Central memory CD8-positive, alpha-beta T cell (primary cell): ENCODE data around the gene ZC2HC1B.
"Not testable (repeated sequence)": the region's sequence is repeated elsewhere in the genome, so short reads cannot be mapped to it uniquely, and the experiment has no call there.

Experiments
- ATAC-seq: fragments of 150-1000 bp; cut with Tn5 transposase; replicated peaks from 2 replicates; pipeline ENCODE4 v1.10.0; 2022; ENCODE audit warnings: mild to moderate bottlenecking, moderate FRiP score, moderate number of reproducible peaks; ENCODE audit not compliant: poor library complexity, severe bottlenecking; ENCODE audit errors: extremely low read depth
- DNase-seq, 2 donors: peaks; one replicate each; pipeline ENCODE4 v3.0.0; 2021; ENCODE audit warnings: low spot score in 2 of 2
- H3K27ac Mint-ChIP-seq: one replicate; pipeline ENCODE4 v1.8.0; 2022; ENCODE audit warnings: low read depth, mild to moderate bottlenecking, moderate library complexity, mixed read lengths
- H3K27me3 Mint-ChIP-seq: one replicate; pipeline ENCODE4 v1.8.0; 2022; ENCODE audit warnings: mixed read lengths
- H3K36me3 Mint-ChIP-seq: one replicate; pipeline ENCODE4 v1.8.0; 2022; ENCODE audit warnings: mild to moderate bottlenecking, moderate library complexity, mixed read lengths; ENCODE audit not compliant: insufficient read depth
- H3K4me1 Mint-ChIP-seq: one replicate; pipeline ENCODE4 v1.8.0; 2022; ENCODE audit warnings: mixed read lengths
- H3K4me3 Mint-ChIP-seq: one replicate; pipeline ENCODE4 v1.8.0; 2022; ENCODE audit warnings: mild to moderate bottlenecking, moderate library complexity, mixed read lengths
- H3K9me3 Mint-ChIP-seq: one replicate; pipeline ENCODE4 v1.8.0; 2022; ENCODE audit warnings: mixed read lengths

The ZC2HC1B gene

DNA sequence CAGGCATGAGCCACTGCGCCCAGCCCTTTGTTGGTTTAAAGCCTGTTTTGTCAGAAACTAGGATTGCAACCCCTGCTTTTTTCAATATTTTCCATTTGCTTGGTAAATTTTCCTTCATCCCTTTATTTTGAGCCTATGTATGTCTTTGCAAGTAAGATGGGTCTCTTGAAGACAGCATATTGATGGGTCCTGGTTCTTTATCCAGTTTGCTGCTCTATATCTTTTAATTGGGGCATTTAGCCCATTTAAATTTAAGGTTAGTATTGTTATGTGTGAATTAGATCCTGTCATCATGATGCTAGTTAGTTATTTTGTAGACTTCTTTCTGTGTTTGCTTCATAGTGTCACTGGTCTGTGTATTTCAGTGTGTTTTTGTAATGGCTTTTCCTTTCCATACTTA, 46.8 kb downstream of the ZC2HC1B start:
- Mint-ChIP-seq H3K4me3 (no peak overlapping the region), H3K36me3 (no peaks in the 10 kb centered on the region), H3K27ac (no peak overlapping the region), H3K9me3 (peaks cover 29% of the 10 kb centered on the region), H3K4me1 (no peaks in the 10 kb centered on the region), H3K27me3 (no peaks in the 10 kb centered on the region)
- DNase-seq (no peak), ATAC-seq (no peak)

DNA sequence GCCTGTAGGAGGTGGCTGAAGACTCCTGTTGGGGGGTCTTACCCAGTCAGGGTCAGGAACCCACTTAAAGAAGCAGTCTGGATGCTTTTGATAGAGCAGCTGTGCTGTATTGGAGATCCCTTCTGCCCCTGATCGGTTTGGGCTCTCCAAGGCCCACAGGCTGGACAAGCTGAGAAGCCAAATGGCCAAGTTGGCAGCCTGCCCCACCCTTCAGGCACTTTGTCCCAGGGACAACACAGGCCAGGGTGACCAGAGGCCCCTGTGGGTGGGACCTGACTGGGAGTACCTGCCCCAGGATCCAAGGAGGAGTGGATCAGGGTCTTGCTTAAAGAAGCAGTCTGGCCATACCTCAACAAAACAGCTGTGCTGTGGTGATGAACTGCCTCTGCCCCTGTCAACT, 48.4 kb downstream of the ZC2HC1B start:
- no peak overlapping the region for H3K4me3 Mint-ChIP-seq
- no peak overlapping the region for H3K27ac Mint-ChIP-seq
- no peaks in the 10 kb centered on the region for H3K4me1 Mint-ChIP-seq
- H3K9me3 Mint-ChIP-seq = peaks cover 29% of the 10 kb centered on the region
- no peaks in the 10 kb centered on the region for H3K27me3 Mint-ChIP-seq
- ATAC-seq (no peak), DNase-seq (no peak)
- no peaks in the 10 kb centered on the region for H3K36me3 Mint-ChIP-seq

DNA sequence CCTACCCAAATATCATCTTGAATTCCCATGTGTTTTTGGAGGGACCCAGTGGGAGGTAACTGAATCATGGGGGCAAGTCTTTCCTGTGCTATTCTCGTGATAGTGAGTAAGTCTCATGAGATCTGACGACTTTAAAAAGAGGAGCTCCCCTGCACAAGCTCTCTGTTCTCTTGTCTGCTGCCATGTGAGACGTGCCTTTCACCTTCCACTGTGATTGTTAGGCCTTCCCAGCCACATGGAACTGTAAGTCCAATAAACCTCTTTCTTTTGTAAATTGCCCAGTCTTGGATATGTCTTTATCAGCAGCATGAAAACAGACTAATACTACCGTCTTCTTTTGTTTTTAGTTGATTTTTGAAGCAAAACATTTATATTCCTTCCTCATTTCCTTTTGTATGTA, 52.8 kb downstream of the ZC2HC1B start:
- ATAC-seq = not testable (repeated sequence)

DNA sequence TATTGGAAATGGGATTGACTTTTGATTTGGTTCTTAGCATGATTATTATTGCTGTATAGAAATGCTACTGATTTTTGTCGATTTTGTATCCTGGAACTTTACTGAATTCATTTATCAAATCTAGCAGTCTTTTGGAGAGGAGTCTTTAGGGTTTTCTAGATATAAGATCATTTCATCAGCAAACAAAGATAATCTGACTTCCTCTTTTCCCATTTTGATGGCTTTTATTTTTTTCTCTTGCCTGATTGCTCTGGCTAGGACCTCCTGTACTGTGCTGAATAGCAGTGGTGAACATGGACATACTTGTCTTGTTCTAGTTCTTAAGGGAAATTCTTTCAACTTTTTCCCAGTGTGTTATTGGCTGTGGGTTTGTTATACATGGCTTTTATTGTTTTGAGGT, 64.6 kb downstream of the ZC2HC1B start:
- no peaks in the 10 kb centered on the region for H3K36me3 Mint-ChIP-seq
- no peaks in the 10 kb centered on the region for H3K4me1 Mint-ChIP-seq
- no peak overlapping the region for H3K4me3 Mint-ChIP-seq
- H3K27me3 Mint-ChIP-seq = peaks cover 38% of the 10 kb centered on the region
- no peak for DNase-seq
- ATAC-seq = no peak
- no peak overlapping the region for H3K27ac Mint-ChIP-seq
- no peaks in the 10 kb centered on the region for H3K9me3 Mint-ChIP-seq

More for the DNA sequence above, 52.8 kb downstream of the ZC2HC1B start:
- not testable (repeated sequence) for H3K27ac Mint-ChIP-seq, H3K27me3 Mint-ChIP-seq, H3K4me3 Mint-ChIP-seq, H3K4me1 Mint-ChIP-seq, DNase-seq, H3K36me3 Mint-ChIP-seq
- peaks cover 15% of the 10 kb centered on the region for H3K9me3 Mint-ChIP-seq

DNA sequence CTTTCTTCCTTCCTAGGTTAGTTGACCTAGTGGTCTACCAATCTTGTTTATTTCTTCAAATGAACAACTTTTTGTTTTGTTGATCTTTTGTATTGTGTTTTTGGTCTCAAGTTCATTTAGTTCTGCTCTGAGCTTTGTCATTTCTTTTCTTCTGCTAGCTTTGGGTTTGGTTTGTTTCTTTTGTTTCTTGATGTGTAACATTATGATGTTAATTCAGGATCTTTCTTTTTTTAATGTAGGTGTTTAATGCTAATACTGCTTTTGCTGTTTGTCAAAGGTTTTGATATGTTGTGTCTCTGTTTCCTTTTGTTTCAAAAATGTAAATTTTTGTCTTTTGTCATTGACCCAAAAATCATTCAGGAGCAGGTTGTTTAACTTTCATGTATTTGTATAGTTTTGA, 65.7 kb downstream of the ZC2HC1B start:
- H3K27me3 Mint-ChIP-seq = peaks cover 47% of the 10 kb centered on the region
- DNase-seq (no peak), ATAC-seq (no peak)
- no peak overlapping the region for H3K4me3 Mint-ChIP-seq
- H3K9me3 Mint-ChIP-seq = no peaks in the 10 kb centered on the region
- no peaks in the 10 kb centered on the region for H3K36me3 Mint-ChIP-seq
- H3K4me1 Mint-ChIP-seq = no peaks in the 10 kb centered on the region
- H3K27ac Mint-ChIP-seq = no peak overlapping the region

DNA sequence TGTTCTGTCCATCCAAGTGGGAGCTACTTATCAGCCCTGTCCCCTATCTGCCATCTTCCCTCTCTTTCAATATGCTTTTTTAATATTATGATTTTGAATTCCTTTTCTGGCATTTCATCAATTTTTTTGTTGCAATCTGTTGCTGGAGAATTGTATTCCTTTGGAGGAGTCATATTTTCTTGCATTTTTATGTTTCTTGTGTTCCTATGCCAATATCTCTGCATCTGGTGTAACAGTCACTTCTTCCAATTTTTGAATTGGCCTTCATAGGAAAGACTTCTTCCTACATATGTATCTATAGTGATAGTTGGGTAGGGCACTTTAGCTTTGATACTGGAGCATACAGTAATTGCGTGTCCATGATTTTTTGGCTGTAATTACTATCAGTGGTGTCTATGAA, 70.1 kb downstream of the ZC2HC1B start:
- H3K4me3 Mint-ChIP-seq = no peak overlapping the region
- H3K9me3 Mint-ChIP-seq = no peaks in the 10 kb centered on the region
- ATAC-seq = no peak
- no peak overlapping the region for H3K27ac Mint-ChIP-seq
- peaks cover 40% of the 10 kb centered on the region for H3K27me3 Mint-ChIP-seq
- DNase-seq = no peak
- H3K4me1 Mint-ChIP-seq = no peaks in the 10 kb centered on the region
- no peaks in the 10 kb centered on the region for H3K36me3 Mint-ChIP-seq

DNA sequence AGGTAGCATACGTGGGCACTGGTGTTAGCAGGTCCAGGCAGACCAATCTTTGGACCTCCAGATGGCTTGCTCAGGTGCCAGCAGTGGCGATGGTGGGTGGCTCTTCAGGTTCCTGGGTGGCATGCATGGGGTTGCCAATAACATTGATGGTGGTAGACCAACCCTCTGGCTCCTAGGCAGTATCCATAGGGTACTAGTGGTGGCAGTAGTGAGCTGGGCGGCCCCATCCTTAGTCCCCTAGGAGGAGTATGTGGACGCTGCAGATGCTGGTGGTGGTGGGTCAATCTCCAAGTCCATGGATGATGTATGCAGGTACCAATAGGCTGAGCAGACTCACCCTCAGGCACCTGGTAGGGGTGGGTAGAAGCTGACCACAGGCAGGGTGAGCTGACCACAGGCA, 70.6 kb downstream of the ZC2HC1B start:
- no peaks in the 10 kb centered on the region for H3K36me3 Mint-ChIP-seq
- no peak for DNase-seq
- H3K27me3 Mint-ChIP-seq = peaks cover 34% of the 10 kb centered on the region
- no peak overlapping the region for H3K27ac Mint-ChIP-seq
- no peaks in the 10 kb centered on the region for H3K9me3 Mint-ChIP-seq
- ATAC-seq = no peak
- peaks cover 2% of the 10 kb centered on the region for H3K4me1 Mint-ChIP-seq
- no peak overlapping the region for H3K4me3 Mint-ChIP-seq

DNA sequence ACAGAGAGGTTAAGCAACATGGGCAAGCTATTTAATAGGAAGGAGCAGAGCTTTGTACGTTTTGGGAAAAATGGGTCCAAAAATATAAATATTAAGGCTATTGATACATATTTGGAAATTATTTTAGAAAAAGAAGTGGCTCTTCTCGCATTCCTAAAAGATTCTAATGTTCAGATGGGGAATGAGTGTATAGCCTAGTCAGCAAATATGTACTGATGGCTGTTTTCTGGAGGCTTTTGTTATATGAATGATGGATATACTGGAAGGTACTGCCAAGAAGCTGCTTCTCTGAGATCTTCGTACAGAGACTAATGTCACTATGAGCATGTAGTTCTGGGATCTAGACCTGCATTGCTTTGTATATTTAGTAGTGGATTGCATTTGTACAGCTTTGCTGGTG, 72.1 kb downstream of the ZC2HC1B start:
- no peak overlapping the region for H3K27ac Mint-ChIP-seq
- H3K27me3 Mint-ChIP-seq = peaks cover 28% of the 10 kb centered on the region
- peaks cover 5% of the 10 kb centered on the region for H3K4me1 Mint-ChIP-seq
- no peak for DNase-seq
- no peak overlapping the region for H3K4me3 Mint-ChIP-seq
- ATAC-seq = no peak
- peaks cover 2% of the 10 kb centered on the region for H3K36me3 Mint-ChIP-seq
- no peaks in the 10 kb centered on the region for H3K9me3 Mint-ChIP-seq

DNA sequence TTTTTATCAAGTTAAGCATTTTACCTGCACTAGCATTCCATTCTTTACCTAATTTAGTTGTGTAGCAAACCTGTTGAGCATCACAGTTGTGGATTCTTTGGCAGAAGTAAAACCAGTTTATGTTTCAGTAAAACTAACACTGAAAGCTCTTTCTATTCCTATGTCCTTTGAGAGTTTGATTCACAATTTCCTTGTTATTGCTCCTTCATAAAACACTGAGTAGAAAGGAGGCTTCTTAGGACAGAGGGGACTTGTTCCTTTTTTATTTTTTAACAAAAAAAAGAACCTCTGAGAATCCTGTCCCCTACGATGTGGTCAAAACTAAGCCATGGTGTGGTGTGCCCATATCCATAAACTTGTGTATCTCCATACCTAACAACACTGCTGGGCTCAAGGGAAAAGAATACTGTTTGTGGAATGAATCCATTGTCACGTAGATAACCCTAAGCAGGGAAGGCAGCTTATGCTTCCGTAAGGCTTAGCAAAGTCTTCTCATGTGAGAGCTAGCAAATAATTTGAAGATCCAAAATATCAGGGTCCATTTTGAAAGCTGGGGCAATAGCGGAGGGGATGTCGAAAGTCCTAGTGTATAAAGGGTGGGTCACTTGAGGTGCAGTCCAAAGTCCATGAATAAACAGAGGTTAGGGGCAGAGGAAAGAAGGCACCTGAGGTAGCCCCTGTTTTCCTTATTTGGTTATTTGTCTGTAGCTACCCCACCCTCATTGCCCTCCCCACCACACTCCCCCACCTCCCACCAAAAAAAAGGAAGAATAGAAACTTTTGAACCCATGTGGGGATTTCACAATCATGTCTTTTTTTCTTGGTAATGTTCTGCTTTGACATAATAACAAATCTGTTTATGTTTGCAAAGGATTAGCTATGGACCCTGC, 72.7 kb downstream of the ZC2HC1B start:
- DNase-seq (no peak), ATAC-seq (no peak)
- Mint-ChIP-seq H3K27ac (no peak overlapping the region), H3K4me3 (no peak overlapping the region), H3K9me3 (no peaks in the 10 kb centered on the region), H3K27me3 (peaks cover 27% of the 10 kb centered on the region), H3K4me1 (peaks cover 9% of the 10 kb centered on the region), H3K36me3 (peaks cover 2% of the 10 kb centered on the region)

DNA sequence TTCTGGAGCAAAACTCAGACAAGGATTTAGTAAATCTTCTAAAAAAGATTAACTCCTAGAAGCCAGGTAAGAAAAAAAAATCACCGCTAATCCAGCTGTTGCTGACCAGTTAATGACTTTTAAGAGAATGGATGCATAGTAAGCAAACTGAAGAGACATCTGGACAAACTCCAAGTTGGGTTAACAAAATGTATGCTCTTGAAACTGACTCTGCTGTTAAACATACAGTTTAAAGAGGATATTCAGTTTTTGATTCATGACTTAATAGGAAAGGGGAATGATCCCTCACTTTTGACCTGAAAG, 73.3 kb downstream of the ZC2HC1B start:
- H3K4me1 Mint-ChIP-seq = peaks cover 14% of the 10 kb centered on the region
- no peak for DNase-seq
- no peak for ATAC-seq
- peaks cover 3% of the 10 kb centered on the region for H3K36me3 Mint-ChIP-seq
- no peak overlapping the region for H3K27ac Mint-ChIP-seq
- H3K4me3 Mint-ChIP-seq = no peak overlapping the region
- no peaks in the 10 kb centered on the region for H3K9me3 Mint-ChIP-seq
- H3K27me3 Mint-ChIP-seq = peaks cover 21% of the 10 kb centered on the region

DNA sequence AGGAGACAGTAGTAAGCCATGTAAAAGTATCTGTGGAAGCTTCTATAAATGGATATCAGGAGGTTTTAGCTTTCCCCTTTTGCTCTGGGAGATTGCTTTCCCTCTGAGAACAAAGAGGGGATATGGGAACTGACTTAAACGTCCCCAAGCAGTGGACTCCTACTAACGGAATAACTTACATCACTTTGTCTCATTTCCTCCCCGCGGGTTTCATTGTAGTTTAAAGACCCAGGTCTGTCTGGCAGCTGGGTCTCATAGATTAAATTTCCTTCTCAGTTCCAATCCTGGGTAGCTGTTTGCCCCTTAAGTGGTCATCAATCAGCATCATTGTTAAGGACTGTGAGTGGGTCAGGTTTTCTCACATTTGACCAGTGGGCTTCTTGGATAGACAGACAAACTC, 75.1 kb downstream of the ZC2HC1B start:
- Mint-ChIP-seq H3K9me3 (no peaks in the 10 kb centered on the region), H3K4me1 (peaks cover 14% of the 10 kb centered on the region), H3K4me3 (no peak overlapping the region), H3K27me3 (peaks cover 4% of the 10 kb centered on the region), H3K36me3 (peaks cover 3% of the 10 kb centered on the region), H3K27ac (no peak overlapping the region)
- DNase-seq = no peak
- no peak for ATAC-seq

DNA sequence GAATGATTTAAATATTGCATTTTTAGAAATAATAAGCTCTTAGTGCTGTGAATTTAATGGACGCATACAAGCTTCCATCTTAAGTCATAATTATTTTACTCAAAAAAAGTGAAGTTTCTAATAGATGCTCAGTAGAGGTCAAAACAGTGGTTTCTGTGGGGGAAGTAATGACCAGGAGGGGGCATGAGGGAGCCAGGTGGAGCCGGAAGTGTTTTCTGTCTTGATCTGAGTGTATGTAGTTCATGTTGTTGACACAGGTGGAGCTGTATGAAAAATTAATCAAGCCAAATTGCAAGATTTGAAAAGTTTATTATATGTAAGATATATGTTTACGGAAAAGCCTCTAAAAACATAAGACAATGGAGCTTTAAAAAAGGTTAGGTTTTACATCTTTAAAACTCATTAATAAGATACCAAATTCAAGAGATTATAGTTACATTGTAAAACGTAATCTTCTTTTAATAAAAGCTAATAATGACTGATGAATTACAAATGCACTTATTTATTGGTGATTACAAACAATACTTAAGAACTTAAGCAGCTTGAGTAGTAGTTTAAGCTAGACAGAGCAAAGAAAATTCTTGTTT, 75.8 kb downstream of the ZC2HC1B start:
- H3K27me3 Mint-ChIP-seq = no peaks in the 10 kb centered on the region
- ATAC-seq = peak; percentile 85
- H3K27ac Mint-ChIP-seq = no peak overlapping the region
- DNase-seq = peak in 1 of 2 donors; percentile 29
- H3K4me1 Mint-ChIP-seq = peaks cover 14% of the 10 kb centered on the region
- peaks cover 3% of the 10 kb centered on the region for H3K36me3 Mint-ChIP-seq
- no peaks in the 10 kb centered on the region for H3K9me3 Mint-ChIP-seq
- no peak overlapping the region for H3K4me3 Mint-ChIP-seq

DNA sequence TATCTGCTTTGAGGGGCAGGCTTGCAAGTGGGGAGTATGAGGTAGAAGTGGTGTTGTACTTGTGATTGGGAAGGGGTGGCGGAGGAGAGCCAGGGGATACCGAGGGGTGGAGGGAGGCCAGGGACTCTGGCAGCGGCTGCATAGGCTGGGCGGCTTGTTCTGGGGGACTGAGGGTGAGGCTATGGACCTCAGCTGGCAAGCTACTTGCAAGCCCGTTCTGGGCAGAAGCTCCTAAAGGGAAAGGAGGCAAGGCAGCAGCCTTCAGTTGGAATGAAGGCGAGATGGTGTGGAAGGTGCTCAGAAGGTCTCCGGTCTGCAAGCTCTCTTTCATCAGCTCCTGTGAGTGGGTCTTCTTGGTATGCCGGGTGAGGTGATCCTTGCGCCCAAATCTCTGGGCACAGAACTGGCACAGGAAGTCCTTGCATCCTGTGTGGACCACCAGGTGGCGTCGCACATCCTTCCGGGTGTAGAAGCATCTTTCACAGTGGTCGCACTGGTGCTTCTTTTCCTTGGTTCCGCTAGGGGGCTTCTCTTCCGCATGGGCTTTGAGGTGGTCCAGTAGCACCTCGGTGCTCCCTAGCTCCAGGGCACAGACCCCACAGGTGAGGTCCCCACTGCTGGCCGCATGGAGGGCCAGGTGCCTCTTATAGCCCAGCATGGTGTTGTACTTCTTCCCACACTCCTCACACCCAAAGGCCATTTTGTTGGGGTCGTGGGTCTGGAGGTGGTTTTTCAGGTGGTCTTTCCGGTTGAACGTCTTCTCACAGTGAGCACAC, 77.8 kb downstream of the ZC2HC1B start:
- ATAC-seq (peak; percentile 63), DNase-seq (peak; percentile 26 to 27)
- Mint-ChIP-seq H3K4me3 (peak overlapping the region; percentile 27), H3K36me3 (peaks cover 3% of the 10 kb centered on the region), H3K27me3 (no peaks in the 10 kb centered on the region), H3K9me3 (no peaks in the 10 kb centered on the region), H3K4me1 (peaks cover 14% of the 10 kb centered on the region), H3K27ac (no peak overlapping the region)
